Measurements from ENCODE around the gene SCRT2. TPM values are rescaled to one million over a fixed set of nuclear protein-coding genes. Genes with fewer than 3 reads are reported as not detected.

SCRT2 gene
- total and polyA plus RNA-seq, 9 of the 15 experiments (the other 6 are each of a cell fraction or from before 2014, with no cell fraction given): 0.04 to 0.75 (median 0.13) TPM; not detected in 2

DNA sequence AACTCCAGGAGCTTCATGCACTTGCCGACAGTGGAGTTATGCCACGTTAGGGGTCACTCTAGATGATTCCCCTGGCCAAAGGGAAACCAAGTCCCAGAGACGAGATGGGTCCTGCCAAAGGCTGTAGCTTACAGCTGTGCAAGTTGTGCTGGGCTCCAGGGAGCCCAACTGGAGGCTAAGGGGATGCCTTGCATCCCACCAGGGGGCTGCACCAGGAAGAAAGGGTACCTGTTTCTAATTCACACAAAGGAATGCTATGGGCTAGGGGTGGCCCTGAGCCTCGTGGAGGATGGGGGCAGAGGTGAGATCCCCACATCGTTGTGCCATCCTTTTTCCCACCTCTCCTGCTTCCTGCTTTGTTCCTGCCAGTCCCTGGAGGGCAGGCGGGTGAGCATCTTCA lies 23.7 kb upstream of the SCRT2 start:
- BruUV-seq (replicated peaks): no TSS peak
- ChIA-PET POLR2A (interaction anchor here (1.8 kb wide), 1 partner anchor 12 kb away, joined by 7 read pairs; no protein-coding TSS in a partner anchor), CTCF (ENCODE audit: low intra/inter-chr PET ratio) (no interaction called here)
- in situ Hi-C loops (cut with MboI): no loop called here
- 46% methylated on average over 5 of the region's 6 CpGs for WGBS (ENCODE audit: insufficient coverage, low coverage, missing lambda C conversion rate)
- ATAC-seq: no peak
- FAIRE-seq: no peak
- Histone ChIP-seq H2AFZ (ENCODE audit: low read depth, low read length) (no peak overlapping the region), H3K4me2 (ENCODE audit: insufficient read depth, low read length) (no peak overlapping the region), H3K27me3 (ENCODE audit: control insufficient read depth in 2 of 2, insufficient read depth in 2 of 2, low read length in 2 of 2) (no peaks in the 10 kb centered on the region), H3K4me1 (replicated peaks in 1 of 2; ENCODE audit: control insufficient read depth in 2 of 2, insufficient read depth in 2 of 2, low read length in 2 of 2) (peaks cover 7 to 27% of the 10 kb centered on the region in 2 experiments; a peak in 4 of 5 replicates), H3K36me3 (ENCODE audit: control insufficient read depth, insufficient read depth, low read length) (no peaks in the 10 kb centered on the region), H3K9me1 (ENCODE audit: control insufficient read depth, insufficient read depth, low read length) (no peaks in the 10 kb centered on the region), H3K79me2 (ENCODE audit: control insufficient read depth, insufficient read depth, low read length) (no peaks in the 10 kb centered on the region), H3K4me3 (no peak overlapping the region), H4K20me1 (replicated peaks; ENCODE audit: control insufficient read depth, insufficient read depth, low read length) (no peaks in the 10 kb centered on the region), H3K9me3 (replicated peaks; ENCODE audit: control insufficient read depth, insufficient read depth, low read depth, low read length) (no peaks in the 10 kb centered on the region), H3K9ac (ENCODE audit: insufficient read depth in 1 of 2, low read depth in 2 of 2, low read length in 2 of 2) (peak overlapping the region in 1 of 2 experiments; percentile 35; a peak in 1 of 4 replicates), H3K27ac (ENCODE audit: extremely low read depth, low read depth, low read length) (no peak overlapping the region)
- intact Hi-C loops (cut with micrococcal nuclease): no loop called here
- TF ChIP-seq, protein P1, sequence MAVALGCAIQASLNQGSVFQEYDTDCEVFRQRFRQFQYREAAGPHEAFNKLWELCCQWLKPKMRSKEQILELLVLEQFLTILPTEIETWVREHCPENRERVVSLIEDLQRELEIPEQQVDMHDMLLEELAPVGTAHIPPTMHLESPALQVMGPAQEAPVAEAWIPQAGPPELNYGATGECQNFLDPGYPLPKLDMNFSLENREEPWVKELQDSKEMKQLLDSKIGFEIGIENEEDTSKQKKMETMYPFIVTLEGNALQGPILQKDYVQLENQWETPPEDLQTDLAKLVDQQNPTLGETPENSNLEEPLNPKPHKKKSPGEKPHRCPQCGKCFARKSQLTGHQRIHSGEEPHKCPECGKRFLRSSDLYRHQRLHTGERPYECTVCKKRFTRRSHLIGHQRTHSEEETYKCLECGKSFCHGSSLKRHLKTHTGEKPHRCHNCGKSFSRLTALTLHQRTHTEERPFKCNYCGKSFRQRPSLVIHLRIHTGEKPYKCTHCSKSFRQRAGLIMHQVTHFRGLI (CRISPR knock-in tag; IDR thresholded peaks at IDR 0.05): no peak
- no peak for TF ChIP-seq SAFB (IDR thresholded peaks at IDR 0.05; ENCODE audit: borderline replicate concordance, low read depth, low read length)
- TF ChIP-seq, protein P2, sequence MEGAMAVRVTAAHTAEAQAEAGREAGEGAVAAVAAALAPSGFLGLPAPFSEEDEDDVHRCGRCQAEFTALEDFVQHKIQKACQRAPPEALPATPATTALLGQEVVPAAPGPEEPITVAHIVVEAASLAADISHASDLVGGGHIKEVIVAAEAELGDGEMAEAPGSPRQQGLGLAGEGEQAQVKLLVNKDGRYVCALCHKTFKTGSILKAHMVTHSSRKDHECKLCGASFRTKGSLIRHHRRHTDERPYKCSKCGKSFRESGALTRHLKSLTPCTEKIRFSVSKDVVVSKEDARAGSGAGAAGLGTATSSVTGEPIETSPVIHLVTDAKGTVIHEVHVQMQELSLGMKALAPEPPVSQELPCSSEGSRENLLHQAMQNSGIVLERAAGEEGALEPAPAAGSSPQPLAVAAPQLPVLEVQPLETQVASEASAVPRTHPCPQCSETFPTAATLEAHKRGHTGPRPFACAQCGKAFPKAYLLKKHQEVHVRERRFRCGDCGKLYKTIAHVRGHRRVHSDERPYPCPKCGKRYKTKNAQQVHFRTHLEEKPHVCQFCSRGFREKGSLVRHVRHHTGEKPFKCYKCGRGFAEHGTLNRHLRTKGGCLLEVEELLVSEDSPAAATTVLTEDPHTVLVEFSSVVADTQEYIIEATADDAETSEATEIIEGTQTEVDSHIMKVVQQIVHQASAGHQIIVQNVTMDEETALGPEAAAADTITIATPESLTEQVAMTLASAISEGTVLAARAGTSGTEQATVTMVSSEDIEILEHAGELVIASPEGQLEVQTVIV (CRISPR knock-in tag; IDR thresholded peaks at IDR 0.05; ENCODE audit: borderline replicate concordance): no peak
- no peak for TF ChIP-seq FOS (IDR thresholded peaks at IDR 0.05; ENCODE audit: extremely low read depth, insufficient read length)
- no peak for TF ChIP-seq RUNX1 (IDR thresholded peaks at IDR 0.05; ENCODE audit: low read depth)
- TF ChIP-seq FIP1L1 (IDR thresholded peaks at IDR 0.05; ENCODE audit: low read depth, low read length, poor library complexity, severe bottlenecking): no peak
- TF ChIP-seq POLR2AphosphoS2 (IDR thresholded peaks at IDR 0.05; ENCODE audit: low read length): no peak
- TF ChIP-seq, protein P3, sequence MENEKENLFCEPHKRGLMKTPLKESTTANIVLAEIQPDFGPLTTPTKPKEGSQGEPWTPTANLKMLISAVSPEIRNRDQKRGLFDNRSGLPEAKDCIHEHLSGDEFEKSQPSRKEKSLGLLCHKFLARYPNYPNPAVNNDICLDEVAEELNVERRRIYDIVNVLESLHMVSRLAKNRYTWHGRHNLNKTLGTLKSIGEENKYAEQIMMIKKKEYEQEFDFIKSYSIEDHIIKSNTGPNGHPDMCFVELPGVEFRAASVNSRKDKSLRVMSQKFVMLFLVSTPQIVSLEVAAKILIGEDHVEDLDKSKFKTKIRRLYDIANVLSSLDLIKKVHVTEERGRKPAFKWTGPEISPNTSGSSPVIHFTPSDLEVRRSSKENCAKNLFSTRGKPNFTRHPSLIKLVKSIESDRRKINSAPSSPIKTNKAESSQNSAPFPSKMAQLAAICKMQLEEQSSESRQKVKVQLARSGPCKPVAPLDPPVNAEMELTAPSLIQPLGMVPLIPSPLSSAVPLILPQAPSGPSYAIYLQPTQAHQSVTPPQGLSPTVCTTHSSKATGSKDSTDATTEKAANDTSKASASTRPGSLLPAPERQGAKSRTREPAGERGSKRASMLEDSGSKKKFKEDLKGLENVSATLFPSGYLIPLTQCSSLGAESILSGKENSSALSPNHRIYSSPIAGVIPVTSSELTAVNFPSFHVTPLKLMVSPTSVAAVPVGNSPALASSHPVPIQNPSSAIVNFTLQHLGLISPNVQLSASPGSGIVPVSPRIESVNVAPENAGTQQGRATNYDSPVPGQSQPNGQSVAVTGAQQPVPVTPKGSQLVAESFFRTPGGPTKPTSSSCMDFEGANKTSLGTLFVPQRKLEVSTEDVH (IDR thresholded peaks at IDR 0.05; ENCODE audit: low read depth, partially characterized antibody): no peak
- no peak for TF ChIP-seq ZNF146 (CRISPR knock-in tag; IDR thresholded peaks at IDR 0.05; ENCODE audit: unreplicated experiment)
- no peak for TF ChIP-seq HIVEP1 (CRISPR knock-in tag; IDR thresholded peaks at IDR 0.05)
- TF ChIP-seq ADNP (tag; IDR thresholded peaks at IDR 0.05): no peak
- DNase-seq (ENCODE audit: extremely low read depth in 1 of 4, low spot score in 3 of 4): no peak

All from K562 (cell line).